ENCODE data around the gene RAB10. TPM values are rescaled to one million over a fixed set of nuclear protein-coding genes. Genes with fewer than 3 reads are reported as not detected.

The RAB10 gene
- total and polyA plus RNA-seq, 2 donors from 2014 or later: 59.8 to 122 TPM

DNA sequence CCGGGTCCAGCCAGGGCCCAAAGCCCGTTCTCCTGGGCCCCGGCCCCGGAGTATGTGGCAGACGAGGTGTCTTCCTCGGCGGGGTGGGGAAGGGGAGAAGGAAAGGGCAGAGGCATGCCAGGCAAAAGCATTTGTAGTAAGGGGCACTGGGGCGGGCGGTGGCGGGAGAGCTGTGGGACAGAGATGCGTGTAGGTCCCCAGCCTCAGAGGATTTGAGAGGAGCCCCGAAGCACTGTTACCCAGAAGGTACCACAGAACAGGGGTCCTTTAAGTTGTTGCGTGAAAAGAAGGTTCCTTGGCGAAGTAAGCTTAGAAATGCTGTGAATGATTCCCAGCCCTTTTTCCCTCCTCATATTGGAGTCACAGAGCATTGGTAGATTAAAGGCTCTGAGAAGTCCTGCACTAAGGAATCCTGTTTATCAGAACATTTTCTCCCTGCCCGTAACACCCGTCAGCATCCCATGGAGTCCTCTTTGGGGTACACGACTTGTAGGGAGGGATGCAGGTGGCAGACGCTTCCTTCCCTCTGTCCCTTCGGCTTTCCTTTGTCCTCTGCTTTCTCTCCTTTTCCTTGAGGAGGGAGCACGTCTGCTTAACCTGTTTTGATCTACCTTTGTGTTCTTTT, 151.5 kb downstream of the RAB10 start:
- Histone ChIP-seq H3K9me3 (ENCODE audit: control insufficient read depth in 2 of 3, insufficient read depth in 1 of 3, low read length in 3 of 3) (no peaks in the 10 kb centered on the region), H3K27ac (ENCODE audit: low read depth in 2 of 2, low read length in 2 of 2) (no peak overlapping the region), H3K27me3 (ENCODE audit: control insufficient read depth, insufficient read depth, low read length) (no peaks in the 10 kb centered on the region), H3K4me3 (ENCODE audit: low read length in 3 of 3) (peak overlapping the region in 2 of 3 donors; percentile 41 to 50), H3K4me1 (ENCODE audit: control insufficient read depth in 2 of 3, insufficient read depth in 2 of 3, low read depth in 1 of 3, low read length in 3 of 3) (peaks cover 0 to 4% (median 0%) of the 10 kb centered on the region in 3 donors), H3K36me3 (ENCODE audit: control insufficient read depth in 2 of 3, insufficient read depth in 3 of 3, low read length in 3 of 3) (peaks cover 0 to under 1% (median 0%) of the 10 kb centered on the region in 3 donors), H3K9ac (ENCODE audit: low read length in 3 of 3) (no peak overlapping the region)
- DNase-seq (no peak), FAIRE-seq (no peak)
- intact Hi-C loops (cut with DNase I): no loop called here
- TF ChIP-seq, protein P1, sequence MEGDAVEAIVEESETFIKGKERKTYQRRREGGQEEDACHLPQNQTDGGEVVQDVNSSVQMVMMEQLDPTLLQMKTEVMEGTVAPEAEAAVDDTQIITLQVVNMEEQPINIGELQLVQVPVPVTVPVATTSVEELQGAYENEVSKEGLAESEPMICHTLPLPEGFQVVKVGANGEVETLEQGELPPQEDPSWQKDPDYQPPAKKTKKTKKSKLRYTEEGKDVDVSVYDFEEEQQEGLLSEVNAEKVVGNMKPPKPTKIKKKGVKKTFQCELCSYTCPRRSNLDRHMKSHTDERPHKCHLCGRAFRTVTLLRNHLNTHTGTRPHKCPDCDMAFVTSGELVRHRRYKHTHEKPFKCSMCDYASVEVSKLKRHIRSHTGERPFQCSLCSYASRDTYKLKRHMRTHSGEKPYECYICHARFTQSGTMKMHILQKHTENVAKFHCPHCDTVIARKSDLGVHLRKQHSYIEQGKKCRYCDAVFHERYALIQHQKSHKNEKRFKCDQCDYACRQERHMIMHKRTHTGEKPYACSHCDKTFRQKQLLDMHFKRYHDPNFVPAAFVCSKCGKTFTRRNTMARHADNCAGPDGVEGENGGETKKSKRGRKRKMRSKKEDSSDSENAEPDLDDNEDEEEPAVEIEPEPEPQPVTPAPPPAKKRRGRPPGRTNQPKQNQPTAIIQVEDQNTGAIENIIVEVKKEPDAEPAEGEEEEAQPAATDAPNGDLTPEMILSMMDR (IDR thresholded peaks at IDR 0.05; ENCODE audit: borderline replicate concordance, extremely low read depth, insufficient read depth): no peak

DNA sequence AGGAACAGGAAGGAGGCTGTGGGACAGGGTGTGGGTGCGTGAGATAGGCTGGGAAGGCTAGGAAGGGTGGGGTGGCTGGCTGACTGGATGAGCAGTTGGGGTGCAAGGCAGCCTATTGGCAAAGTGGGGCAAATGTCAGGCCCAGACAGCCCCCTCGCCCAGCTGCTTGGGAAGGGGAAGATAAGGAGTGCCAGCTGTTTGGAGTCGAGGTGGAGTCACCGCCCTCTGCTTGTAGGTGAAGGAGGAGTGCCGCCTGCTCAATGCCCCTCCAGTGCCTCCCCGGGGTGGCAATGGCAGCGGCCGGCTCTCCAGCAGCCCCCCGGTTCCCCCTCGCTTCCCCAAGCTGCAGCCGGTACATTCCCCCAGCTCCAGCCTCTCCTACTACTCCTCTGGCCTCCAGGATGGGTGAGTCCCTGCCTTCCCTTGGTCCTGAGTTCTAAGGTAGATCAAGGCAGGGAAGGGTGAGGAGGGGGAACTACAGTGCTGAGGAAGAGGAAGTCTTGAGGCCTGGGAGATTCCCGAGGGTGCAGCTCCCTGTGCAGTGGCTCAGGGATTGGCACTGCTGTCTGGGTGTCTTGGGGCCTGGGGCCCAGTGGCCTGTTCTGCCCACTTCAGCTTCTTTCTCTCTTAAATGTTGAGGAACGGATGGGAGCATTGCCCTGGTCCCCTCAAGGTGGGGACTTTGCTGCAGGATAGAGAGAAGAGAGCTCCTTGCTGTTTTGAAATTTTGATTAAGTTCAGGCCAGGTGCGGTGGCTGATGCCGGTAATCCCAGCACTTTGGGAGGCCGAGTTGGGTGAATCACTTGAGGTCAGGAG, 152.3 kb downstream of the RAB10 start:
- Histone ChIP-seq H3K9ac (ENCODE audit: low read length in 3 of 3) (no peak overlapping the region), H3K4me3 (ENCODE audit: low read length in 3 of 3) (no peak overlapping the region), H3K27ac (ENCODE audit: low read depth in 2 of 2, low read length in 2 of 2) (no peak overlapping the region), H3K27me3 (ENCODE audit: control insufficient read depth, insufficient read depth, low read length) (no peaks in the 10 kb centered on the region), H3K36me3 (ENCODE audit: control insufficient read depth in 2 of 3, insufficient read depth in 3 of 3, low read length in 3 of 3) (peaks cover 0 to 3% (median 3%) of the 10 kb centered on the region in 3 donors), H3K4me1 (ENCODE audit: control insufficient read depth in 2 of 3, insufficient read depth in 2 of 3, low read depth in 1 of 3, low read length in 3 of 3) (peaks cover 0 to 4% (median 0%) of the 10 kb centered on the region in 3 donors), H3K9me3 (ENCODE audit: control insufficient read depth in 2 of 3, insufficient read depth in 1 of 3, low read length in 3 of 3) (no peaks in the 10 kb centered on the region)
- TF ChIP-seq, protein P1 (IDR thresholded peaks at IDR 0.05; ENCODE audit: borderline replicate concordance, extremely low read depth, insufficient read depth): no peak
- DNase-seq (no peak), FAIRE-seq (no peak)
- intact Hi-C loops (cut with DNase I): no loop called here

Other genes starting within 250 kb of the RAB10 start
- 41.0 TPM for gene ASXL2, start 155.6 kb upstream of the RAB10 start, total RNA-seq
- 2.6 TPM for gene ASXL2, start 155.6 kb upstream of the RAB10 start, polyA plus RNA-seq (ENCODE audit: insufficient read depth, low read depth, low replicate concordance)
- 4.8 TPM for gene KIF3C, start 51.6 kb upstream of the RAB10 start, total RNA-seq
- gene KIF3C, start 51.6 kb upstream of the RAB10 start, polyA plus RNA-seq (ENCODE audit: insufficient read depth, low read depth, low replicate concordance): 1.9 TPM
- gene GAREM2, start 139.0 kb downstream of the RAB10 start, total RNA-seq: 3.2 TPM
- 1.2 TPM for gene GAREM2, start 139.0 kb downstream of the RAB10 start, polyA plus RNA-seq (ENCODE audit: insufficient read depth, low read depth, low replicate concordance)
- 135 TPM for gene HADHA, start 210.5 kb downstream of the RAB10 start, total RNA-seq
- 171 TPM for gene HADHA, start 210.5 kb downstream of the RAB10 start, polyA plus RNA-seq (ENCODE audit: insufficient read depth, low read depth, low replicate concordance)
- gene HADHB, start 210.9 kb downstream of the RAB10 start, total RNA-seq: 132 TPM
- 232 TPM for gene HADHB, start 210.9 kb downstream of the RAB10 start, polyA plus RNA-seq (ENCODE audit: insufficient read depth, low read depth, low replicate concordance)